Ishikawa (cell line): Measurements from ENCODE around the gene GUCA2B.

Experiments used
- CREB1 ChIP-seq: IDR thresholded peaks from 2 replicates; pipeline ENCODE4 v1.6.1; 2012; ENCODE audit warnings: low read depth
- EGR1 ChIP-seq: IDR thresholded peaks from 2 replicates; pipeline ENCODE4 v1.6.1; 2012
- EP300 ChIP-seq: IDR thresholded peaks from 2 replicates; pipeline ENCODE4 v1.6.1; 2012; ENCODE audit warnings: borderline replicate concordance
- FOXM1 ChIP-seq: IDR thresholded peaks from 2 replicates; pipeline ENCODE4 v1.6.1; 2012; ENCODE audit warnings: low read depth, borderline replicate concordance
- MAX ChIP-seq: IDR thresholded peaks from 2 replicates; pipeline ENCODE4 v1.6.1; 2012
- NFIC ChIP-seq: IDR thresholded peaks from 2 replicates; pipeline ENCODE4 v1.6.1; 2012
- REST ChIP-seq: IDR thresholded peaks from 2 replicates; pipeline ENCODE4 v1.6.1; 2012; ENCODE audit warnings: low read depth, mild to moderate bottlenecking
- TAF1 ChIP-seq: IDR thresholded peaks from 2 replicates; pipeline ENCODE4 v1.6.1; 2012; ENCODE audit warnings: low read depth, mild to moderate bottlenecking
- YY1 ChIP-seq: IDR thresholded peaks from 2 replicates; pipeline ENCODE4 v1.6.1; 2012; ENCODE audit warnings: low read depth

- TF ChIP-seq EGR1 (no peak), REST (no peak), FOXM1 (no peak), YY1 (no peak), CREB1 (no peak), EP300 (no peak), NFIC (no peak), TAF1 (no peak), MAX (no peak)
Measured at GRCh38 chr1:42125552-42125951, 27.7 kb upstream of the GUCA2B start.
